Non-pigmented ciliary epithelial cell (primary cell): ENCODE data around the gene KRTAP5-5.

Experiments
- DNase-seq: peaks from one replicate; pipeline ENCODE4 v3.0.0-alpha.2; 2010; ENCODE audit warnings: low read depth

Gene KRTAP5-5

GRCh38 chr11:1679881-1680280 is 50.3 kb downstream of the KRTAP5-5 start:
- no peak for DNase-seq
